ENCODE data around the gene CCP110.
A peak's percentile ranks its signal among the peaks of the same experiment; 100 is the strongest.
"Not testable (repeated sequence)": the region's sequence is repeated elsewhere in the genome, so short reads cannot be mapped to it uniquely, and the experiment has no call there.

CCP110 gene

DNA sequence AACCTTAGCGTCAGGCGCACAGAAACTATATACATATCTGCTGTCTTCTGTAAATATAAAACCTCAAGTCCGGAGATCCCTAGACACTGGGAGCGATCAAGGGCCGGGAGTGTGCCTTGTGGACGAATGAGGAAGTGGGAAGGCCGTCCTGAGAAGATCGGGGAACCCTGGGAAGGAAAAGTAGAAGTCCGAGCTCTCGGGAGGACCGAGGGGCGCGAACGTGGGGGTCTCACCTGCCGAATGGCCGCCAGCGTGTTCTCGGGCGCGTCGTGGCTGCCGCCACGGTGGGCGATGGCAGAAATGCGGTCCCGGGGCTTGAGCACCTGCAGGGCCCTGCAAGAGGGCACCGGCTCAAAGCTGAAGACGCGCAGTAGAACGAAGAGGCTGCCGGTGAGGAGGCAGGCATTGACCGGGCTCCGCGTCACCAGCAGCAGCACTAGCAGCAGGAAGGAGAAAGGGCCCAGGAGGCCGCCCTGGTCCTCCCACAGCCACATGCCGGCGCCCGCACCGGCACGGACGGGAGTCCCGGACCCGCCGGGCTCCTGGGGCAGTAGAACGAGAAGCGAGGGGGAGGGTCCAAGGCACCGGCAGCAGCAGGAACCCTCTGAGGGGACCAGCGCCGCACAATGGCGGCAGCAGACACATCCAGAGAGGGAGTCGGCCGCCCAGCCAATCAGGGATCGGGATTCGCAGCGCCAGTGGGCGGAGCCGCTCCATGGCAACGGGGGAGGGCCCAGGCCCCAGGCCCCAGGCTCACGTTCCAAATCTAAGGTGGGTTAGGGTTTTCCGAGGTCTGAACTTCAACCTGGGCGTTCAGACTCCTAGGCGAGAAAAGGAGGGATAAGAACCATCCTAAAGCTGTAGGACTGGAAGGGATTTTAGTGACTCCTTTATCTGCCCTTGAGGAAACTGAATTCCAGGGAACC is 2.0 kb upstream of the CCP110 start, which contains the start of gene GDE1:
TSS of gene GDE1 (minus strand) at position 628 of the 926 bp plus-strand sequence. CDS start at position 494, 134 bp downstream.
- Mint-ChIP-seq H3K9me3 (ENCODE audit: low read depth) (no peaks in the 10 kb centered on the region), H3K27me3 (no peaks in the 10 kb centered on the region), H3K36me3 (peaks cover 8% of the 10 kb centered on the region), H3K4me3 (peak within 1 kb of the TSS; percentile 95), H3K4me1 (ENCODE audit: low read depth) (peaks cover 61% of the 10 kb centered on the region), H3K27ac (peak within 1 kb of the TSS; percentile 88)

DNA sequence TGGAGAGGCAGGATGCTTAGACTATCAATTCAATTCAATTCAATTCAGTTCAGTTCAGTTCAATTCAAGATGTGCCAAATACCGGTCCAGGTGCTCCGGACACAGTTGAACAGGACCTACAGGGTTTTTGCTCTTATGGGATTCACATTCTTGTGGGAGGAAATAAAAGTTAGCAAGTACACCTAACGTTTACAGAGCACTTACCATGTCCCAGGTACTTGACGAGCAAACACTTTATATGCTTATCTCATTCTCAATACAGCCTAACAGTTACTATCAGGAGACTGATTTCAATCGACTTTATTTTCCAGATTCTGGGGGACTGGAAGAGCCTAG is 1.4 kb upstream of the CCP110 start:
- Mint-ChIP-seq H3K36me3 (peaks cover 2% of the 10 kb centered on the region), H3K4me3 (peak overlapping the region; percentile 95), H3K27me3 (no peaks in the 10 kb centered on the region), H3K4me1 (ENCODE audit: low read depth) (peaks cover 54% of the 10 kb centered on the region), H3K27ac (peak overlapping the region; percentile 88), H3K9me3 (ENCODE audit: low read depth) (no peaks in the 10 kb centered on the region)

DNA sequence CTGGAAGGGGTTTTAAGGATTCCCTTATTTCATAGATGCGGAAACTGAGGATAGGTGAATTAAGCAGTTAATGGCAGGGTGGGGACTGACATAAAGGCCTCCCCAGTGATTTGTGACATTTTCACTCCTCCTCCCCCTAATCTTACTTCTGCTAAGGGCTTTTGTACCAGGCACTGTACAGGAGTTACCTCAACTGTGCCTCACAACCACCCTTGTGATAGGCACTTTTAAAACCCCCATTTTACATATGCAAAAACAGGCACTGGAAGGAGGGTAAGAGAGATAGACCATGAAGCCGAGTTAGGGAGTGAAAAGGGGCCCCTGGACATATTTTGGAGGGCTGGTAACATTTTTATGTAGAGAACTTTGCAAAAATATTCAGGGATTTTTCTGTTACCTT is 982 bp upstream of the CCP110 start:
- H3K4me1 Mint-ChIP-seq (ENCODE audit: low read depth) = peaks cover 50% of the 10 kb centered on the region

DNA sequence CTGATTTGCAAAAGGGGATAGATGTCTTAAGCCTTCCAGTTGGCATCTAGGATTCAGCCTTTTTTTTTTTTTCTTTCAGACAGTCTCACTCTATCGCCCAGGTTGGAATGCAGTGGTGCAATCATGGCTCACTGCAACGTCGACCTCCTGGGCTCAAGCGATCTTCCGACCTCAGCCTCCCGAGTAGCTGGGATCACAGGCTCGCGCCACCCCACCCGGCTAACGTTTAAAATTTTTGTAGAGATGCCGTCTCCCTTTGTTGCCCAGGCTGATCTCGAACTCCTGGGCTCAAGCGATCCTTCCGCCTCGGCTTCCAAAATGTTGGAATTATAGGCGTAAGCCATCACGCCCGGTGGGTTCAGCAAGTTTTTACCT is 571 bp upstream of the CCP110 start:
- Mint-ChIP-seq H3K9me3 (ENCODE audit: low read depth) (no peaks in the 10 kb centered on the region), H3K4me3 (peak overlapping the region; percentile 31), H3K27me3 (no peaks in the 10 kb centered on the region), H3K4me1 (ENCODE audit: low read depth) (peaks cover 50% of the 10 kb centered on the region), H3K36me3 (peaks cover 2% of the 10 kb centered on the region), H3K27ac (no peak overlapping the region)

More for the DNA sequence above, 982 bp upstream of the CCP110 start:
- Mint-ChIP-seq H3K9me3 (ENCODE audit: low read depth) (no peaks in the 10 kb centered on the region), H3K27me3 (no peaks in the 10 kb centered on the region), H3K27ac (no peak overlapping the region), H3K36me3 (peaks cover under 1% of the 10 kb centered on the region), H3K4me3 (peak overlapping the region; percentile 95)

DNA sequence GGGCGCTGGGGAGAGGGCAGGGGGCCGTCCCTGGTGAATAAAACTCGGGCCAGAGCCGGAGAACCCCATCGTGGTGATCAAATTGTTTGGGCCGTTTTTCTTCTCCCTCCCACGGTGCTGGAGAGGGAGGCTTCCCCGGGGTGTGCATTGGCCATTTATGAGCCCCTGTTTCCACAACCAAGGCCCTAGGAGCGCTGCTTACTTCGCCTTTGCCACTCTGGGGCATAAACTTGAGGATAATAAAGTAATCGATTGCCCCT is 544 bp downstream of the CCP110 start:
- Mint-ChIP-seq H3K4me3 (peak overlapping the region; percentile 96), H3K27me3 (no peaks in the 10 kb centered on the region), H3K36me3 (peaks cover 4% of the 10 kb centered on the region), H3K27ac (peak overlapping the region; percentile 28), H3K4me1 (ENCODE audit: low read depth) (peaks cover 40% of the 10 kb centered on the region), H3K9me3 (ENCODE audit: low read depth) (no peaks in the 10 kb centered on the region)

DNA sequence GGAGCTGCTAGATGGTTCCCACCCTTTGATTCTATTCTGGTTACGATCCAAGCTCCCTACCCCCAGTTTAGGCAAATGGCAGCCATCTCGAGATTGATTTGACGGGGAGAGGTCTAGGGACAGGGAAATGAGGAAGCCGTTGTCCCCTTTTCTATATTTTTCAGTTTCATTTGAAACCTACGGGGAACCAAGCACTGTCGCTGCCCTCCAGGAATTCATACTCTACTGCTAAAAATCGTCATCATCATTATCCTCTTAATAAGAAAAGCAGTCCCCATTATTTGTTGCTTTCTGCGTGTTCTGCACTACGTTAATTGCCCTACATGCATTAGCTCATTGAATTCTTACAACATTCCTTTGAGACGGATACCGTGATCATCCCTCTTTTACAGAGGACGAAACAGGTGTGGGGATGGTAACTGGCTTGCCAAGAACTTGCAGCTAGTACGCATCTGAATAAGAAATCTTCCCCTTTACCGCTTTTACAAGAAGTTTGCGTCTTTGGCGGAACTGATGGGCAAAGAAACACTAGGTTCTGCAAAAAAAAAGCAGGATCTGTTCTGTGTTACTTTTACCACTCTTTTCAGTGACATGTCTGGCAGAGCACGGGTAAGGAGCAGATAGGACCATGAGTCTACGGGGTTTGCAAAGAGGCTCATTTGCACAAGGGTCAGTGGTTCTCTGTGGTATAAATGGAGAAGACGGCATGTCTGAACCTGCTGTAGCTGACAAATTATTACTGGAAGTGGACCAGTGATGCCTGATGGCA is 1.1 kb downstream of the CCP110 start:
- H3K27ac Mint-ChIP-seq = peak overlapping the region; percentile 28
- H3K4me3 Mint-ChIP-seq = peak overlapping the region; percentile 96
- peaks cover 36% of the 10 kb centered on the region for H3K4me1 Mint-ChIP-seq (ENCODE audit: low read depth)
- peaks cover 4% of the 10 kb centered on the region for H3K36me3 Mint-ChIP-seq
- no peaks in the 10 kb centered on the region for H3K9me3 Mint-ChIP-seq (ENCODE audit: low read depth)
- no peaks in the 10 kb centered on the region for H3K27me3 Mint-ChIP-seq

DNA sequence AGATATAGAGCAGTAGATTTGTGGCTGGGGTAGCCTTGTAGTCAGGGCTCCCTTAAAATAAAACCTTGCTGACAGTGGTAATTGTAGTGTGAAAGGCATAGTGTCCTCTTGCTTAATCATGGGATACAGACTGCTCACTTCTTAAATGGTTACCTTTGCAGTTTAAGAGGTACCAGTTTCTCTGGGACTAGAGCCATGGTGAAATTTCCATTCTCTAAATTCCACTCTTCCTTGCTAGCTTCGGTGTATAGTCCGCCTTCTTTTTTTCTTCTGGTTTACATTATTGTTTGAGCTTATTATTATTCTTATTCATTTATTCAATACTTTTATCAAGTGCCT is 1.6 kb downstream of the CCP110 start:
- Mint-ChIP-seq H3K27me3 (no peaks in the 10 kb centered on the region), H3K4me3 (peak overlapping the region; percentile 96), H3K27ac (no peak overlapping the region), H3K36me3 (peaks cover 4% of the 10 kb centered on the region), H3K9me3 (ENCODE audit: low read depth) (no peaks in the 10 kb centered on the region), H3K4me1 (ENCODE audit: low read depth) (peaks cover 33% of the 10 kb centered on the region)

DNA sequence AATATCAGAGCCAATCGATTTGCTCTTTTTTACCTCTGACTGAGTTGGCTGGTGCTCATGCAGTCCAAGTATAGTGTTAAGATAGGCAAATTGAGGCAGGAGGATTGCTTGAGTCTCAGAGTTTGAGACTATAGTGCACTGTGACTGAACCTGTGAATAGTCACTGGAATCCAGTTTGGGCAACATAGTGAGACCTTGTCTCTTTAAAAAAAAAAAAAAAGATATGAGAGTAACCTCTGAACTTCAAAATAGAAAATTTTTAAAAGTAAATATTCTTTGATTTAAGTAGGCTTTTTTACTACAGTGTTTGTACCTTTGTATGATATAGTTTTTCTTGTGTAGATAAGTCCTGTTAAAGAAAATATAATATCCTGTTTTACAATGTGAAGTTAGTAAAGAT is 3.4 kb downstream of the CCP110 start:
- Mint-ChIP-seq H3K27ac (no peak overlapping the region), H3K4me3 (no peak overlapping the region), H3K4me1 (ENCODE audit: low read depth) (peaks cover 22% of the 10 kb centered on the region), H3K36me3 (peaks cover 5% of the 10 kb centered on the region), H3K9me3 (ENCODE audit: low read depth) (no peaks in the 10 kb centered on the region), H3K27me3 (no peaks in the 10 kb centered on the region)

DNA sequence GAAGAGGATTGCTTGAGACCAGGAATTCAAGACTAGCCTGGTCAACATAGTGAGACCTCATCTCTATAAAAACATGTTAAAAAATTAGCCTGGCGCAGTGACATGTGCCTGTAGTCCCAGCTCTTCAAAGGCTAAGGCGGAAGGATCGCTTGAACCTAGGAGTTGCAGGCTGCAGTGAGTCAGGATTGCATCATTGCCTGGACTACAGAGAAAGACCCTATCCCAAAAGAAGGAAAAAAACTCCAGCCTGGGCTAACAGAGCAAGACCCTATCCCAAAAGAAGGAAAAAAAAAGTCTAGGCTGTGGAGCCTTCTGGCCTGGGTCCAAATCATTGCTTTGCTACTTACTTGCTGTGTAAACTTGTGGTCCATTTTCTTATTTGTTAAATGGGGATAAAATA is 4.9 kb downstream of the CCP110 start:
- Mint-ChIP-seq H3K9me3 (ENCODE audit: low read depth) (no peaks in the 10 kb centered on the region), H3K4me1 (ENCODE audit: low read depth) (peaks cover 18% of the 10 kb centered on the region), H3K36me3 (peaks cover 8% of the 10 kb centered on the region), H3K4me3 (no peak overlapping the region), H3K27me3 (no peaks in the 10 kb centered on the region), H3K27ac (no peak overlapping the region)

DNA sequence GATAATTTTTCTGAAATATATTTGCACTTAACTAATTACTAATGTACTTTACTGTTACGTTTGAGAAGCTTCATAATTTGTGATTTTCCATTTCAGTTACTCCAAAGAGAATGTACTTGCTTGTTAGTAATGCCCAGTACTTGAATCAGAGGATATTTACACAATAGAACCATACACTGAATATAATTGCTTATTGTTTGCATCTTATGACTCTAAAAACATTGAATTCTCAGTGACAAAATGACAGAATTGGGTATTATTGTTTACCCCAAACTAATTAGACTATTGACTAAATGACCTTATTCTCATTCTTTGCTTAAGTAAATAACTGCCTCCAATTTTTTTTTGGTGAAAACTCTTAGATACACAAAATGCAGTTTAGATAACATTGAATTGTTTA is 8.9 kb downstream of the CCP110 start:
- H3K27ac Mint-ChIP-seq = no peak overlapping the region
- peaks cover 13% of the 10 kb centered on the region for H3K36me3 Mint-ChIP-seq
- no peaks in the 10 kb centered on the region for H3K27me3 Mint-ChIP-seq
- H3K4me1 Mint-ChIP-seq (ENCODE audit: low read depth) = no peaks in the 10 kb centered on the region
- no peaks in the 10 kb centered on the region for H3K9me3 Mint-ChIP-seq (ENCODE audit: low read depth)
- no peak overlapping the region for H3K4me3 Mint-ChIP-seq

DNA sequence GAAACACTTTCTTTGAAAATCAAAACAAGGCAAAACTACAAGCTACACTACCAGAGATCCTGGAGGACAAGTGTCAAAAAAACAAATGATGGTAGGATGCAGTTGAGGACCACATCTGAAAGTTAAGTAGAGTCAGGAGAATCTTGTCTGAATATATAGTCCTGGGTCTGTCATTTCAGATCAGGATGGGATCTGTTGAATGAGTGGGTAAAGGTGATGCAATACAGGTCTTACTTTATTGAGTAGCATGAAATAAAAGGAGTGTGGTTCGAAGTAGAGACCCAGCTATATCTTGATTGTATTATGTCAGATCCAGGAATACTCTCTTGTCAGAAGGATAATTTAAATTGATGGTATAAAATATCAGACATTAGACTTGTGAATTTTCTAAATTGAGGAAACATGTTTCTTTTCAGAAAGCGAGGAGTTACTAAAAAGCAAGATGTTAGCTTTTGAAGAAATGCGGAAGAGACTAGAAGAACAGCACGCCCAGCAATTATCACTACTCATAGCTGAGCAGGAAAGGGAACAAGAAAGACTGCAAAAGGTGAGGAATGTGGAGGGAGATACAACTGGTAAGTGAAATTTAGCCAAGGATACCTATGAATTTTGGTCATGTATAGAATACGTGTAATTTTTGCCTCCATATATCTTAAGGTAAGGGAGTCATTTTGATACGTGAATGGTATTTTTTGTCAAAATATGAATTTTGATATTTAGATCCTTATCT is 16.7 kb downstream of the CCP110 start:
- Mint-ChIP-seq H3K27me3 (no peaks in the 10 kb centered on the region), H3K36me3 (peaks cover 35% of the 10 kb centered on the region), H3K4me3 (no peak overlapping the region), H3K9me3 (ENCODE audit: low read depth) (no peaks in the 10 kb centered on the region), H3K27ac (no peak overlapping the region), H3K4me1 (ENCODE audit: low read depth) (no peaks in the 10 kb centered on the region)

DNA sequence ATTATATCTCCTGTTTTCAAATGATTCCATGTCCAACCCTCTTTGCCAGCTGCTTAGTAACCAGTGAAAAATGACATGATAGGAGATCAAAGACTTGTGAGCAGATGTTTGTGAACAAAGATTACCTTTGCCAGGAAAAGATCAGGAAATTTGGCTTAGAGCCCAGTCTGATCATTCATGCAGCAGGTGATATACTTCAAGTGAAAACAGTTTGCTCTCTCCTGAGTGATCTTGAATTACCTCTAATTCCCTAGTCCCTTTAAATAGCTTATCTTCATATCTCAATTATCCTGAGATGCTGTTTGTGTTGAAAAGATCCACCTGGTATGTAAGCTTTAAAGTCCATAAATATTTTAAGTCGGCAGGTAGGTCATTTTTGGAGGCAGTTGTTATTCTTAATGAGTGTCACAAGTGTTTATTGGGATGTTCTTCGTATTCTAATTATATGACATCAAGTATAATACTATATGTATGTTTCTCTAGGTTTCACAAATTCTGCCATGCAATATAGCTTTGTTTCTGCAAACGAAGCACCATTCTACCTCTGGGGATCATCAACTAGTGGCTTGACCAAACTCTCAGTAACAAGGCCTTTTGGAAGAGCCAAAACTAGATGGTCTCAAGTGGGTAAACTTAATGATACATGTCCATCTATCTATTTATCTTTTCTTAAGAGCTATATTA is 18.5 kb downstream of the CCP110 start:
- Mint-ChIP-seq H3K27ac (no peak overlapping the region), H3K9me3 (ENCODE audit: low read depth) (no peaks in the 10 kb centered on the region), H3K4me1 (ENCODE audit: low read depth) (no peaks in the 10 kb centered on the region), H3K36me3 (peaks cover 32% of the 10 kb centered on the region), H3K27me3 (no peaks in the 10 kb centered on the region), H3K4me3 (no peak overlapping the region)

DNA sequence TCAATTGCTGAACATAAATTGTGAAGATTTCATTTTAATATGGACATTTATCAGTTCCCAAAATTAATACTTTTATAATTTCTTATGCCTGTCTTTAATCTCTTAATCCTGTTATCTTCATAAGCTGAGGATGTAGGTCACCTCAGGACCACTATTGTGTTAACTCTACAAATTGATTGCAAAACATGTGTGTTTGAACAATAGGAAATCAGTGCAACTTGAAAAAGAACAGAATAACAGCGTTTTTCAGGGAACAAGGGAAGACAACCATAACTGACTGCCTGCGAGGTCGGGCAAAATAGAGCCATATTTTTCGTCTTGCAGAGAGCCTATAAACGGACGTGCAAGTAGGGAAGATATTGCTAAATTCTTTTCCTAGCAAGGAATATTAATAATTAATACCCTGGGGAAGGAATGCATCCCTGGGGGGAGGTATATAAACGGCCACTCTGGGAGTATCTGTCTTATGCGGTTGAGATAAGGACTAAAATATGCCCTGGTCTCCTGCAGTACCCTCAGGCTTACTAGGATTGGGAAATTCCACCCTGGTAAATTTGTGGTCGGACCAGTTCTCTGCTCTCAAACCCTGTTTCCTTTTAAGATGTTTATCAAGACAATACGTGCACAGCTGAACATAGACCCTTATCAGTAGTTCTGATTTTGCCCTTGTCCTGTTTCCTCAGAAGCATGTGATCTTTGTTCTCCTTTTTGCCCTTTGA is 19.7 kb downstream of the CCP110 start:
- not testable (repeated sequence) for H3K27me3 Mint-ChIP-seq; H3K4me3 Mint-ChIP-seq; H3K9me3 Mint-ChIP-seq (ENCODE audit: low read depth); H3K27ac Mint-ChIP-seq; H3K4me1 Mint-ChIP-seq (ENCODE audit: low read depth)
- peaks cover 33% of the 10 kb centered on the region for H3K36me3 Mint-ChIP-seq

DNA sequence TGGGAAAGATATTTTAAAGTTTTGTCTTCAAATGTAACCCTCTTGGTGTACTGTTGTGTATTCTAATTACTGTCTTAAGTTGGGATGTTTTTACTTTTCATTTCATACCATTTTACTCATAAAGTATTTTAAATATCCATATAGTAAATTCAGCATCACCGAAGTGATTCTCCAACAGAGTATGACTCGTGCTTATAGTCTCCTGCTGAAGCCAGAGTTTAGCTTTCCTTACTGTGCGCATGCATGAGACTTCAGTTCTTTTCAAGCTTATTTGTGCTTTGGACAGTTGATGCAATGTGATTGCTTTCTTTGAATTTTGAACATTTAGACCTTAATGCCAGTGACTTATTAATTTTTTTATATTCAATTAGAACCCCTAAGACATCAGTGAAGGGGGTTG is 24.4 kb downstream of the CCP110 start:
- Mint-ChIP-seq H3K4me3 (no peak overlapping the region), H3K9me3 (ENCODE audit: low read depth) (no peaks in the 10 kb centered on the region), H3K27ac (no peak overlapping the region), H3K27me3 (no peaks in the 10 kb centered on the region), H3K36me3 (peaks cover 12% of the 10 kb centered on the region), H3K4me1 (ENCODE audit: low read depth) (no peaks in the 10 kb centered on the region)

All from activated naive CD8-positive, alpha-beta T cell (primary cell).